Measurements from ENCODE around the gene IRAK3. TPM values are rescaled to one million over a fixed set of nuclear protein-coding genes. Genes with fewer than 3 reads are reported as not detected.

Gene IRAK3
- total RNA-seq, 6 donors from 2014 or later, result 33.8 to 65.0 (median 39.7) TPM

- Histone ChIP-seq H3K4me1 (peaks cover 12 to 19% (median 15%) of the 10 kb centered on the region in 4 donors), H3K4me3 (no peak overlapping the region), H3K27me3 (no peaks in the 10 kb centered on the region), H3K36me3 (peaks cover under 1 to 62% (median 11%) of the 10 kb centered on the region in 4 donors), H3K9me3 (peaks cover 4 to 14% (median 13%) of the 10 kb centered on the region in 4 donors), H3K27ac (no peak overlapping the region)
- TF ChIP-seq POLR2A (IDR thresholded peaks at IDR 0.05), result no peak
- no peak for TF ChIP-seq EP300 (IDR thresholded peaks at IDR 0.05)
- no peak for TF ChIP-seq POLR2AphosphoS5 (IDR thresholded peaks at IDR 0.05)
- no peak for TF ChIP-seq CTCF (IDR thresholded peaks at IDR 0.05)
- DNase-seq (no peak), ATAC-seq (ENCODE audit: low FRiP score in 2 of 2) (no peak)
Observed at GRCh38 chr12:66142826-66143225, 46.2 kb upstream of the IRAK3 start.

- Histone ChIP-seq H3K27me3 (no peaks in the 10 kb centered on the region), H3K4me1 (peaks cover 12 to 19% (median 15%) of the 10 kb centered on the region in 4 donors), H3K4me3 (no peak overlapping the region), H3K9me3 (peaks cover 4 to 14% (median 13%) of the 10 kb centered on the region in 4 donors), H3K36me3 (peaks cover 0 to 62% (median 8%) of the 10 kb centered on the region in 4 donors), H3K27ac (peak overlapping the region; percentile 17 to 85 (median 70))
- DNase-seq, result no peak
- WGBS, 2 donors, result 96 to 100% methylated on average over 1 of the region's 1 CpG
- ATAC-seq (ENCODE audit: low FRiP score in 2 of 2), result no peak
- TF ChIP-seq CTCF (IDR thresholded peaks at IDR 0.05), result no peak
- no peak for TF ChIP-seq EP300 (IDR thresholded peaks at IDR 0.05)
- TF ChIP-seq POLR2AphosphoS5 (IDR thresholded peaks at IDR 0.05), result no peak
- no peak for TF ChIP-seq POLR2A (IDR thresholded peaks at IDR 0.05)
Observed at GRCh38 chr12:66143868-66144267, 45.1 kb upstream of the IRAK3 start.

- no peak overlapping the region for H3K4me3 ChIP-seq
- H3K27me3 ChIP-seq, result no peaks in the 10 kb centered on the region
- TF ChIP-seq POLR2AphosphoS5 (IDR thresholded peaks at IDR 0.05) (peak in 1 of 2 donors; percentile 64), CTCF (IDR thresholded peaks at IDR 0.05) (peak; percentile 50 to 86 (median 70)), EP300 (IDR thresholded peaks at IDR 0.05) (peak in 2 of 4 donors; percentile 3 to 80), POLR2A (IDR thresholded peaks at IDR 0.05) (peak in 1 of 4 donors; percentile 32)
- ATAC-seq (ENCODE audit: low FRiP score in 2 of 2), result peak; percentile 91 to 92
- peak in 1 of 2 donors; percentile 69 for DNase-seq
- peaks cover 12 to 19% (median 18%) of the 10 kb centered on the region in 4 donors for H3K4me1 ChIP-seq
- peak overlapping the region; percentile 60 to 85 (median 72) for H3K27ac ChIP-seq
- 30% methylated on average over 7 of the region's 7 CpGs for WGBS, 2 donors
- peaks cover 4 to 14% (median 13%) of the 10 kb centered on the region in 4 donors for H3K9me3 ChIP-seq
- peaks cover 0 to 59% (median 5%) of the 10 kb centered on the region in 4 donors for H3K36me3 ChIP-seq
Observed at GRCh38 chr12:66144791-66145754, 43.9 kb upstream of the IRAK3 start.

GRCh38 chr12:66149702-66150398 lies 39.2 kb upstream of the IRAK3 start:
- Histone ChIP-seq H3K4me1 (peaks cover 12 to 15% (median 14%) of the 10 kb centered on the region in 4 donors), H3K27me3 (no peaks in the 10 kb centered on the region), H3K4me3 (no peak overlapping the region), H3K36me3 (peaks cover 0 to 50% (median 1%) of the 10 kb centered on the region in 4 donors), H3K27ac (peak overlapping the region in 3 of 4 donors; percentile 2 to 72 (median 42)), H3K9me3 (no peaks in the 10 kb centered on the region)
- TF ChIP-seq CTCF (IDR thresholded peaks at IDR 0.05), result peak in 4 of 6 experiments; percentile 12 to 42 (median 34)
- TF ChIP-seq POLR2A (IDR thresholded peaks at IDR 0.05), result no peak
- no peak for TF ChIP-seq EP300 (IDR thresholded peaks at IDR 0.05)
- ATAC-seq (ENCODE audit: low FRiP score in 2 of 2) (peak in 1 of 2 donors; percentile 76), DNase-seq (peak in 1 of 2 donors; percentile 65)
- WGBS, 2 donors, result 62 to 80% methylated on average over 5 of the region's 5 CpGs
